Right lobe of liver (tissue), 6 donors: Measurements from ENCODE around the gene ASF1B. TPM values are rescaled to one million over a fixed set of nuclear protein-coding genes. Genes with fewer than 3 reads are reported as not detected.

Source experiments
- ATAC-seq, 4 donors: fragments of 200-7000 bp; cut with Tn5 transposase; one replicate each; pipeline ENCODE4 v1.9.1; 2020; ENCODE audit warnings: mild to moderate bottlenecking in 4 of 4, moderate library complexity in 4 of 4
- DNase-seq, 3 donors: peaks; one replicate each; pipeline ENCODE4 v3.0.0-alpha.2; 2020
- H3K27ac ChIP-seq, 3 donors: fragments of 200-600 bp; one replicate each; pipeline ENCODE4 v1.8.0; 2022
- H3K27me3 ChIP-seq, 2 donors: fragments of 200-600 bp; one replicate each; pipeline ENCODE4 v1.8.0; 2022
- H3K36me3 ChIP-seq, 4 donors: fragments of 200-600 bp; sonication (generic) in 1 of 4; one replicate each; pipeline versions ENCODE4 v1.5.1 to v1.8.0; 2017 to 2022; ENCODE audit warnings: control low read depth in 1 of 4
- H3K4me1 ChIP-seq, 4 donors: fragments of 200-600 bp; sonication (generic) in 1 of 4; one replicate each; pipeline versions ENCODE4 v1.5.1 to v1.8.0; 2017 to 2022; ENCODE audit warnings: control low read depth in 1 of 4
- H3K4me3 ChIP-seq, 3 donors: fragments of 200-600 bp; one replicate each; pipeline ENCODE4 v1.8.0; 2022
- H3K9me3 ChIP-seq, 4 donors: fragments of 200-600 bp; sonication (generic) in 1 of 4; one replicate each; pipeline versions ENCODE4 v1.5.1 to v1.8.0; 2017 to 2022; ENCODE audit warnings: control low read depth in 1 of 4
- CTCF ChIP-seq, 4 donors: fragments of 200-600 bp in 3 of 4; fragments of 450-650 bp in 1 of 4; IDR thresholded peaks; one replicate each; pipeline versions ENCODE4 v1.5.1 to v1.8.0; 2016 to 2022; ENCODE audit warnings: antibody characterized with exemption in 4 of 4, mild to moderate bottlenecking in 2 of 4
- POLR2A ChIP-seq: fragments of 450-650 bp; IDR thresholded peaks from one replicate; pipeline ENCODE4 v1.6.1; 2017; ENCODE audit warnings: antibody characterized with exemption, mild to moderate bottlenecking
- WGBS: methylation state at CpG from one replicate; pipeline ENCODE4 v1.1.6; 2018; ENCODE audit warnings: low coverage, low lambda C conversion rate; ENCODE audit not compliant: insufficient coverage; ENCODE audit errors: missing lambda C conversion rate; 5-methylcytosine and 5-hydroxymethylcytosine counted together
- intact Hi-C, 2 donors: fragments of 100-400 bp; cut with DNase I; formaldehyde crosslinking; loops; one replicate each; pipeline versions ENCODE4 v1.11.2 to v1.14.1; 2022
- total RNA-seq, 6 experiments: library from RNA; depleted of rRNA in 2 of 6; stranded (reverse); fragments of >200 nt in 2 of 6; fragmentation: NEBNext Ultra II Directional in 3 of 6; extraction: Animal tissue kit (Norgen Biotek cat#: 25700) in 3 of 6; gene quantifications; one replicate each; pipeline versions ENCODE4 v1.1.0 to v1.2.4, GENCODE V29; 2016 to 2023
- donor health status: DM: no; HTN: yes; CAD: no.
- donor health status: DM: no; HTN: no; CAD: no.
- donor health status: DM: no; HTN: no; CAD: no.
- donor health status: DM: no; HTN: yes; CAD: no.
- donor health status: DM: no; HTN: yes; CAD: no.

The ASF1B gene
- total RNA-seq, 6 experiments from 2014 or later = 0.24 to 5.3 (median 0.61) TPM

- 92% methylated on average over 6 of the region's 11 CpGs for whole genome bisulfite sequencing
Measured at GRCh38 chr19:14096272-14096992, 40.0 kb downstream of the ASF1B start.

GRCh38 chr19:14094854-14095253 lies 41.5 kb downstream of the ASF1B start:
- peaks cover 0 to 4% (median 0%) of the 10 kb centered on the region in 4 donors for H3K9me3 ChIP-seq
- DNase-seq = no peak
- intact Hi-C loops = no loop called here
- peaks cover 0 to 28% (median 1%) of the 10 kb centered on the region in 4 donors for H3K36me3 ChIP-seq
- WGBS = 76% methylated on average over 7 of the region's 7 CpGs
- H3K27me3 ChIP-seq = no peaks in the 10 kb centered on the region
- no peaks in the 10 kb centered on the region for H3K4me1 ChIP-seq
- no peak overlapping the region for H3K4me3 ChIP-seq
- no peak overlapping the region for H3K27ac ChIP-seq
- no peak for TF ChIP-seq CTCF (IDR thresholded peaks at IDR 0.05)
- no peak for TF ChIP-seq POLR2A
- no peak for ATAC-seq

More at GRCh38 chr19:14096272-14096992, 40.0 kb downstream of the ASF1B start:
- peak in 2 of 4 donors; percentile 11 for TF ChIP-seq CTCF (IDR thresholded peaks at IDR 0.05)
- no peak for TF ChIP-seq POLR2A
- Histone ChIP-seq H3K9me3 (peaks cover 0 to 4% (median 0%) of the 10 kb centered on the region in 4 donors), H3K4me1 (no peaks in the 10 kb centered on the region), H3K27ac (no peak overlapping the region), H3K36me3 (peaks cover 0 to 41% (median 8%) of the 10 kb centered on the region in 4 donors), H3K4me3 (no peak overlapping the region), H3K27me3 (no peaks in the 10 kb centered on the region)
- intact Hi-C loops = no loop called here
- ATAC-seq (peak in 2 of 4 donors; percentile 27 to 32), DNase-seq (no peak)

- H3K9me3 ChIP-seq = peaks cover 0 to 4% (median 0%) of the 10 kb centered on the region in 4 donors
- peaks cover 0 to 25% (median 2%) of the 10 kb centered on the region in 4 donors for H3K36me3 ChIP-seq
- ATAC-seq (no peak), DNase-seq (no peak)
- 92% methylated on average over 8 of the region's 9 CpGs for WGBS
- no peak for TF ChIP-seq POLR2A
- no peak for TF ChIP-seq CTCF (IDR thresholded peaks at IDR 0.05)
- intact Hi-C loops = no loop called here
- H3K27ac ChIP-seq = no peak overlapping the region
- no peak overlapping the region for H3K4me3 ChIP-seq
- no peaks in the 10 kb centered on the region for H3K4me1 ChIP-seq
- H3K27me3 ChIP-seq = no peaks in the 10 kb centered on the region
Measured at GRCh38 chr19:14093117-14093823, 43.1 kb downstream of the ASF1B start.

GRCh38 chr19:14091813-14092462 lies 44.5 kb downstream of the ASF1B start:
- DNase-seq (peak in 1 of 3 donors; percentile 53), ATAC-seq (peak in 1 of 4 donors; percentile 1)
- H3K27me3 ChIP-seq = no peaks in the 10 kb centered on the region
- peaks cover 0 to 13% (median under 1%) of the 10 kb centered on the region in 4 donors for H3K36me3 ChIP-seq
- no peaks in the 10 kb centered on the region for H3K4me1 ChIP-seq
- peaks cover 0 to 4% (median 0%) of the 10 kb centered on the region in 4 donors for H3K9me3 ChIP-seq
- intact Hi-C loops = no loop called here
- peak overlapping the region; percentile 70 to 83 (median 75) for H3K4me3 ChIP-seq
- H3K27ac ChIP-seq = peak overlapping the region; percentile 79 to 94 (median 86)
- TF ChIP-seq CTCF (IDR thresholded peaks at IDR 0.05) (no peak), POLR2A (no peak)
- 30% methylated on average over 14 of the region's 15 CpGs for WGBS
